ENCODE results near the gene KMT2B.

KMT2B gene

DNA sequence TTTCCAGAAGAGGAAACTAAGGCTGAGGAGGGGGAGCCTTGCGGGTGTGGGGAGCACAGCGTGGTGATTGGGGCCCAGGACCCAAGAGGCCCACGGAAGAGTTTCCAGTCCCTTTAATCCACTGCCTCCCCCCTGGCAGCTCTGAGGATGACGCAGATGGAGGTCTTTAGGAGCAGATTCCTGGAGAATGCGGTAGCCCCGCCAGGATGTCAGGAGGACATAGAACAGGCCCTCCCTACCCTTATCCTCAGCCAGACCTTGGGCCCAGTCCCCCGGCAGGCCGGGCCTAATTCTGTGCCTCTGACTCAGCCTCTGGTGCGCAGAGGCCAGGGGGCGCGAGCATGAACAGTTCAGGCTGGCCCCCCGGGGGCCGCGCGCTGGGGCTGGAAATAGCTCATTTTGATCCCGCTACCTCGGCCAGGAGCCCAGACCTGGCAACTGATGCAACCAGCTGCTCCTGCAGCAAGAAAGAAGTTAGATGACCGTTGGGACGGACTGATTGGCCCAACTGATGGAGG, 39.5 kb downstream of the KMT2B start (continued):
- TF ChIP-seq, protein P1, sequence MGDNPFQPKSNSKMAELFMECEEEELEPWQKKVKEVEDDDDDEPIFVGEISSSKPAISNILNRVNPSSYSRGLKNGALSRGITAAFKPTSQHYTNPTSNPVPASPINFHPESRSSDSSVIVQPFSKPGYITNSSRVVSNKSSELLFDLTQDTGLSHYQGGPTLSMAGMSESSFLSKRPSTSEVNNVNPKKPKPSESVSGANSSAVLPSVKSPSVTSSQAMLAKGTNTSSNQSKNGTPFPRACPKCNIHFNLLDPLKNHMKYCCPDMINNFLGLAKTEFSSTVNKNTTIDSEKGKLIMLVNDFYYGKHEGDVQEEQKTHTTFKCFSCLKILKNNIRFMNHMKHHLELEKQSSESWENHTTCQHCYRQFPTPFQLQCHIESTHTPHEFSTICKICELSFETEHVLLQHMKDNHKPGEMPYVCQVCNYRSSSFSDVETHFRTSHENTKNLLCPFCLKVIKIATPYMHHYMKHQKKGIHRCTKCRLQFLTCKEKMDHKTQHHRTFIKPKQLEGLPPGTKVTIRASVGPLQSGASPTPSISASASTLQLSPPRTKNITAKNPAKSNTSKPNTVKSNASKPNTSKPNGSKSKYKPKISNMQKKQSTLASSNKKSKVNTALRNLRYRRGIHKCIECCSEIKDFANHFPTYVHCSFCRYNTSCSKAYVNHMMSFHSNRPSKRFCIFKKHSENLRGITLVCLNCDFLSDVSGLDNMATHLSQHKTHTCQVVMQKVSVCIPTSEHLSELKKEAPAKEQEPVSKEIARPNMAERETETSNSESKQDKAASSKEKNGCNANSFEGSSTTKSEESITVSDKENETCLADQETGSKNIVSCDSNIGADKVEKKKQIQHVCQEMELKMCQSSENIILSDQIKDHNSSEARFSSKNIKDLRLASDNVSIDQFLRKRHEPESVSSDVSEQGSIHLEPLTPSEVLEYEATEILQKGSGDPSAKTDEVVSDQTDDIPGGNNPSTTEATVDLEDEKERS (tag by site-specific recombination; IDR thresholded peaks at IDR 0.05), result peak; percentile 75
- 0 out of 2 replicates have a peak, but pooled peaks have one; percentile 78 for TF ChIP-seq ZNF558 (tag by site-specific recombination; IDR thresholded peaks at IDR 0.05)
- peak; percentile 86 for TF ChIP-seq ZBTB48 (tag by site-specific recombination; IDR thresholded peaks at IDR 0.05)
- TF ChIP-seq, protein P2, sequence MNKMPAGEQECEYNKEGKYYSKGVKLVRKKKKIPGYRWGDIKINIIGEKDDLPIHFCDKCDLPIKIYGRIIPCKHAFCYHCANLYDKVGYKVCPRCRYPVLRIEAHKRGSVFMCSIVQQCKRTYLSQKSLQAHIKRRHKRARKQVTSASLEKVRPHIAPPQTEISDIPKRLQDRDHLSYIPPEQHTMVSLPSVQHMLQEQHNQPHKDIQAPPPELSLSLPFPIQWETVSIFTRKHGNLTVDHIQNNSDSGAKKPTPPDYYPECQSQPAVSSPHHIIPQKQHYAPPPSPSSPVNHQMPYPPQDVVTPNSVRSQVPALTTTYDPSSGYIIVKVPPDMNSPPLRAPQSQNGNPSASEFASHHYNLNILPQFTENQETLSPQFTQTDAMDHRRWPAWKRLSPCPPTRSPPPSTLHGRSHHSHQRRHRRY (tag by site-specific recombination; IDR thresholded peaks at IDR 0.05), result 0 out of 2 replicates have a peak, but pooled peaks have one; percentile 15
- no peak for TF ChIP-seq BCL11A (tag by site-specific recombination; IDR thresholded peaks at IDR 0.05; ENCODE audit: low read depth)
- TF ChIP-seq ZNF114 (tag by site-specific recombination; IDR thresholded peaks at IDR 0.05), result no peak
- TF ChIP-seq ZNF24 (tag by site-specific recombination; IDR thresholded peaks at IDR 0.05), result peak; percentile 56; the same call in 1 of the 2 replicates
- no peak for TF ChIP-seq ZNF585B (tag by site-specific recombination; IDR thresholded peaks at IDR 0.05)
- TF ChIP-seq ZEB2 (tag by site-specific recombination; IDR thresholded peaks at IDR 0.05), result peak; percentile 42; the same call in 1 of the 2 replicates
- TF ChIP-seq ZNF664 (tag by site-specific recombination; IDR thresholded peaks at IDR 0.05), result no peak
- TF ChIP-seq IKZF3 (tag by site-specific recombination; IDR thresholded peaks at IDR 0.05), result peak; percentile 91
- TF ChIP-seq ZNF16 (tag by site-specific recombination; IDR thresholded peaks at IDR 0.05; ENCODE audit: low read depth), result no peak
- TF ChIP-seq ZNF324 (tag by site-specific recombination; IDR thresholded peaks at IDR 0.05), result no peak
- 0 out of 2 replicates have a peak, but pooled peaks have one; percentile 33 for TF ChIP-seq ZNF610 (tag by site-specific recombination; IDR thresholded peaks at IDR 0.05; ENCODE audit: borderline replicate concordance)
- TF ChIP-seq ZNF561 (tag by site-specific recombination; IDR thresholded peaks at IDR 0.05; ENCODE audit: borderline replicate concordance), result peak; percentile 85; the same call in 1 of the 2 replicates
- TF ChIP-seq ZNF560 (tag by site-specific recombination; IDR thresholded peaks at IDR 0.05; ENCODE audit: borderline replicate concordance), result no peak
- TF ChIP-seq, protein P3, sequence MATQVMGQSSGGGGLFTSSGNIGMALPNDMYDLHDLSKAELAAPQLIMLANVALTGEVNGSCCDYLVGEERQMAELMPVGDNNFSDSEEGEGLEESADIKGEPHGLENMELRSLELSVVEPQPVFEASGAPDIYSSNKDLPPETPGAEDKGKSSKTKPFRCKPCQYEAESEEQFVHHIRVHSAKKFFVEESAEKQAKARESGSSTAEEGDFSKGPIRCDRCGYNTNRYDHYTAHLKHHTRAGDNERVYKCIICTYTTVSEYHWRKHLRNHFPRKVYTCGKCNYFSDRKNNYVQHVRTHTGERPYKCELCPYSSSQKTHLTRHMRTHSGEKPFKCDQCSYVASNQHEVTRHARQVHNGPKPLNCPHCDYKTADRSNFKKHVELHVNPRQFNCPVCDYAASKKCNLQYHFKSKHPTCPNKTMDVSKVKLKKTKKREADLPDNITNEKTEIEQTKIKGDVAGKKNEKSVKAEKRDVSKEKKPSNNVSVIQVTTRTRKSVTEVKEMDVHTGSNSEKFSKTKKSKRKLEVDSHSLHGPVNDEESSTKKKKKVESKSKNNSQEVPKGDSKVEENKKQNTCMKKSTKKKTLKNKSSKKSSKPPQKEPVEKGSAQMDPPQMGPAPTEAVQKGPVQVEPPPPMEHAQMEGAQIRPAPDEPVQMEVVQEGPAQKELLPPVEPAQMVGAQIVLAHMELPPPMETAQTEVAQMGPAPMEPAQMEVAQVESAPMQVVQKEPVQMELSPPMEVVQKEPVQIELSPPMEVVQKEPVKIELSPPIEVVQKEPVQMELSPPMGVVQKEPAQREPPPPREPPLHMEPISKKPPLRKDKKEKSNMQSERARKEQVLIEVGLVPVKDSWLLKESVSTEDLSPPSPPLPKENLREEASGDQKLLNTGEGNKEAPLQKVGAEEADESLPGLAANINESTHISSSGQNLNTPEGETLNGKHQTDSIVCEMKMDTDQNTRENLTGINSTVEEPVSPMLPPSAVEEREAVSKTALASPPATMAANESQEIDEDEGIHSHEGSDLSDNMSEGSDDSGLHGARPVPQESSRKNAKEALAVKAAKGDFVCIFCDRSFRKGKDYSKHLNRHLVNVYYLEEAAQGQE (tag by site-specific recombination; IDR thresholded peaks at IDR 0.05), result peak; percentile 70
- TF ChIP-seq, protein P4, sequence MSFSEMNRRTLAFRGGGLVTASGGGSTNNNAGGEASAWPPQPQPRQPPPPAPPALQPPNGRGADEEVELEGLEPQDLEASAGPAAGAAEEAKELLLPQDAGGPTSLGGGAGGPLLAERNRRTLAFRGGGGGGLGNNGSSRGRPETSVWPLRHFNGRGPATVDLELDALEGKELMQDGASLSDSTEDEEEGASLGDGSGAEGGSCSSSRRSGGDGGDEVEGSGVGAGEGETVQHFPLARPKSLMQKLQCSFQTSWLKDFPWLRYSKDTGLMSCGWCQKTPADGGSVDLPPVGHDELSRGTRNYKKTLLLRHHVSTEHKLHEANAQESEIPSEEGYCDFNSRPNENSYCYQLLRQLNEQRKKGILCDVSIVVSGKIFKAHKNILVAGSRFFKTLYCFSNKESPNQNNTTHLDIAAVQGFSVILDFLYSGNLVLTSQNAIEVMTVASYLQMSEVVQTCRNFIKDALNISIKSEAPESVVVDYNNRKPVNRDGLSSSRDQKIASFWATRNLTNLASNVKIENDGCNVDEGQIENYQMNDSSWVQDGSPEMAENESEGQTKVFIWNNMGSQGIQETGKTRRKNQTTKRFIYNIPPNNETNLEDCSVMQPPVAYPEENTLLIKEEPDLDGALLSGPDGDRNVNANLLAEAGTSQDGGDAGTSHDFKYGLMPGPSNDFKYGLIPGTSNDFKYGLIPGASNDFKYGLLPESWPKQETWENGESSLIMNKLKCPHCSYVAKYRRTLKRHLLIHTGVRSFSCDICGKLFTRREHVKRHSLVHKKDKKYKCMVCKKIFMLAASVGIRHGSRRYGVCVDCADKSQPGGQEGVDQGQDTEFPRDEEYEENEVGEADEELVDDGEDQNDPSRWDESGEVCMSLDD (tag by site-specific recombination; IDR thresholded peaks at IDR 0.05), result peak; percentile 82
- TF ChIP-seq ZBTB21 (tag by site-specific recombination; IDR thresholded peaks at IDR 0.05), result peak; percentile 79
- peak; percentile 80 for TF ChIP-seq ZNF629 (tag by site-specific recombination; IDR thresholded peaks at IDR 0.05)
